Gastroesophageal sphincter (tissue), 3 donors: ENCODE measurements around the gene ARL2BP.

Experiments
- CTCF ChIP-seq, 4 experiments: fragments of 200-600 bp in 2 of 4; fragments of 450-650 bp in 2 of 4; sonication (generic) in 1 of 4; IDR thresholded peaks; one replicate each; pipeline ENCODE4 v1.5.1; 2017 to 2019; ENCODE audit warnings: antibody characterized with exemption in 4 of 4, mild to moderate bottlenecking in 2 of 4, moderate library complexity in 2 of 4
- EP300 ChIP-seq: sonication (generic); formaldehyde crosslinking; IDR thresholded peaks from one replicate; pipeline ENCODE4 v1.6.1; 2017; ENCODE audit warnings: antibody characterized with exemption, mild to moderate bottlenecking
- POLR2A ChIP-seq, 2 donors: fragments of 450-650 bp; IDR thresholded peaks; one replicate each; pipeline ENCODE4 v1.6.1; 2017; ENCODE audit warnings: antibody characterized with exemption in 2 of 2, mild to moderate bottlenecking in 2 of 2, moderate library complexity in 1 of 2
- POLR2AphosphoS5 ChIP-seq: sonication (generic); formaldehyde crosslinking; IDR thresholded peaks from one replicate; pipeline ENCODE4 v1.6.1; 2017; ENCODE audit warnings: antibody characterized with exemption

GRCh38 chr16:57273826-57274225 is 28.8 kb downstream of the ARL2BP start:
- TF ChIP-seq CTCF (IDR thresholded peaks at IDR 0.05) (no peak), POLR2A (IDR thresholded peaks at IDR 0.05) (no peak), EP300 (no peak), POLR2AphosphoS5 (no peak)
